GM10248 (cell line): ENCODE results near the gene MXD4.
A peak's percentile ranks its signal among the peaks of the same experiment; 100 is the strongest.

Source experiments
- CTCF ChIA-PET: fragments of 300-600 bp; sonication (Branson Sonifier 250); formaldehyde crosslinking; extraction: SDS; loops from one replicate; lab custom pipeline; 2021; ENCODE audit warnings: antibody characterized with exemption; lab: Yijun Ruan, JAX
- POLR2A ChIA-PET: fragments of 350-650 bp; sonication (Branson Sonifier 250); formaldehyde crosslinking; extraction: SDS; loops from one replicate; lab custom pipeline; 2020; ENCODE audit warnings: antibody characterized with exemption; lab: Yijun Ruan, JAX
- DNase-seq: peaks from one replicate; pipeline ENCODE4 v3.0.0; 2012; ENCODE audit errors: extremely low spot score
- TF ChIP-seq, protein P1 (sequence below): IDR thresholded peaks from 2 replicates; pipeline ENCODE4 v1.5.1; 2012; ENCODE audit warnings: mild to moderate bottlenecking, low read depth; ENCODE audit errors: extremely low read depth, missing control alignments, control extremely low read depth

MXD4 gene

DNA sequence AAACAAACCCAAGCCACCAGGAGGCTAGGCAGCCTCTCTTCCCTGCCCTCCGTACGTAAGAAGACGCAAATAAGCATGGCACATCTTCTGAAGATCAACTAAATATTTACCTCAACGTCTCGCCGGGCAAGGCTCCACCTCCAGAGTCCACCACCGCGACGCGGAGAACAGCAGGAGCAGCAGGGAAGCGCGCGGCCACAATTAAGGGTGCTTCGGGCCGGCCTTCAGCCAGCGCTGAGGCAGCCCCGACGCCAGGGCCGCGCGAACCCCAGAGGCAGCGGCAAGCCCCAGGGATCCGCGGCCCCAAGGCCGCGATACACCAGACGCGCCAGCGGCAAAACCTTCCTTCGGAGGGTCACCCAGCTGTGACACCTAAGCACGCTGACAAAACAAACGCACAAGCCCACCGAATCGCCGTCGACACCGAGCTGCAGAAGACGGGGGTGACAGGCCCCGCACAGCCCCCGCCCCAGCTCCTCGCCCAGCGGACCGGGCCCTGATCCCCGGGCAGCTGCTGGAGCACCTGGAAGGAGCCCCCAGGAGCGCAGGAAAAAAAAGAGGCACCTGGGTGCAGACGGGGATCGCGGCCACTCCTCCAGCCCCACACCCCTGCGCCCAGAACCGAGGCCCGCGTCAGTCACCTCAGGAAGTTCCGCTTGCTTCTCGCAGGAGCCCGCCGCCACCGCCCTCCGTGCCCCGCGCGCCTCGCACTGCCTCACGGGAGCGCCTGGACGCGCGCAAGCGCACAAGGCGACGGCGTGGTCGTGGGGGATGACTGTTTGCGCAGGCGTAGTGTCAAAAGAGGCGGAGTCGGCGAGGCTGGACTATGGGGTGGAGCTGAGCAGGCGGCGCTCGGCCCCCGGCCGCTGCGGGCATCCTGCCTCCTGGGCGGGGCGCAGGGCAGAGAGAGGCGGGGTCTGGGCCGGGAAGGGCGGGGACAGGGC lies 20.2 kb downstream of the MXD4 start, which contains the start of the genes HAUS3 and POLN:
TSS of gene HAUS3 (minus strand) at position 712 of the 944 bp plus-strand sequence. CDS start 1,175 bp downstream, outside the sequence.
TSS of gene POLN (minus strand) at position 712 of the 944 bp plus-strand sequence. CDS start 12,890 bp downstream, outside the sequence.
- TF ChIP-seq, protein P1, sequence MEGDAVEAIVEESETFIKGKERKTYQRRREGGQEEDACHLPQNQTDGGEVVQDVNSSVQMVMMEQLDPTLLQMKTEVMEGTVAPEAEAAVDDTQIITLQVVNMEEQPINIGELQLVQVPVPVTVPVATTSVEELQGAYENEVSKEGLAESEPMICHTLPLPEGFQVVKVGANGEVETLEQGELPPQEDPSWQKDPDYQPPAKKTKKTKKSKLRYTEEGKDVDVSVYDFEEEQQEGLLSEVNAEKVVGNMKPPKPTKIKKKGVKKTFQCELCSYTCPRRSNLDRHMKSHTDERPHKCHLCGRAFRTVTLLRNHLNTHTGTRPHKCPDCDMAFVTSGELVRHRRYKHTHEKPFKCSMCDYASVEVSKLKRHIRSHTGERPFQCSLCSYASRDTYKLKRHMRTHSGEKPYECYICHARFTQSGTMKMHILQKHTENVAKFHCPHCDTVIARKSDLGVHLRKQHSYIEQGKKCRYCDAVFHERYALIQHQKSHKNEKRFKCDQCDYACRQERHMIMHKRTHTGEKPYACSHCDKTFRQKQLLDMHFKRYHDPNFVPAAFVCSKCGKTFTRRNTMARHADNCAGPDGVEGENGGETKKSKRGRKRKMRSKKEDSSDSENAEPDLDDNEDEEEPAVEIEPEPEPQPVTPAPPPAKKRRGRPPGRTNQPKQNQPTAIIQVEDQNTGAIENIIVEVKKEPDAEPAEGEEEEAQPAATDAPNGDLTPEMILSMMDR: no peak
- peak; percentile 100 for DNase-seq
- POLR2A ChIA-PET: interaction anchor here (1.0 to 1.2 kb wide), 4 partner anchors 9 to 21 kb away, joined by 3 to 6 read pairs (median 4); partner anchors contain the start of gene MXD4
- CTCF ChIA-PET: interaction anchor here (1.0 to 1.8 kb wide), 8 partner anchors 8 to 230 kb away, joined by 3 to 6 read pairs (median 4); partner anchors contain the start of gene RNF4

DNA sequence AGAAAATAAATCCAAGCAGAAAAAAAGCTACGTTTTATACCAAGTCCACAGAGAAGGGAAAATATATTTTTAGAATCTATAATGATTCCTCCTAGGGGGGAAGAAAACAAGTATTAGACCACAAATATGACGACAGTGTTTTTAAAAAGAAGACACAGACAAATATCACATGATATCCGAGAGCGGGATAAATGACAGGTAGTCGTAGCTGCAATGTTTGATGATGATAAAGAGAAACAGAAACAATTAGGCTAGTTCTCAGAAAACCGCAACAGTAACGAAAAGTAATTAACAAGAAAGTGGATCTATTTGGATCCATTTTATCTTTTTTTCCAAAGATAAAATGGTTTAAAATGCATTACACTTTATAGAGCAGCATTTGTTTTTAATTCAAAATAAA lies 20.9 kb downstream of the MXD4 start:
- DNase-seq: no peak
- ChIA-PET CTCF (interaction anchor here (1.0 to 1.8 kb wide), 3 partner anchors 17 to 174 kb away, joined by 3 to 6 read pairs (median 6); no protein-coding TSS in a partner anchor), POLR2A (no interaction called here)
- TF ChIP-seq, protein P1: no peak

DNA sequence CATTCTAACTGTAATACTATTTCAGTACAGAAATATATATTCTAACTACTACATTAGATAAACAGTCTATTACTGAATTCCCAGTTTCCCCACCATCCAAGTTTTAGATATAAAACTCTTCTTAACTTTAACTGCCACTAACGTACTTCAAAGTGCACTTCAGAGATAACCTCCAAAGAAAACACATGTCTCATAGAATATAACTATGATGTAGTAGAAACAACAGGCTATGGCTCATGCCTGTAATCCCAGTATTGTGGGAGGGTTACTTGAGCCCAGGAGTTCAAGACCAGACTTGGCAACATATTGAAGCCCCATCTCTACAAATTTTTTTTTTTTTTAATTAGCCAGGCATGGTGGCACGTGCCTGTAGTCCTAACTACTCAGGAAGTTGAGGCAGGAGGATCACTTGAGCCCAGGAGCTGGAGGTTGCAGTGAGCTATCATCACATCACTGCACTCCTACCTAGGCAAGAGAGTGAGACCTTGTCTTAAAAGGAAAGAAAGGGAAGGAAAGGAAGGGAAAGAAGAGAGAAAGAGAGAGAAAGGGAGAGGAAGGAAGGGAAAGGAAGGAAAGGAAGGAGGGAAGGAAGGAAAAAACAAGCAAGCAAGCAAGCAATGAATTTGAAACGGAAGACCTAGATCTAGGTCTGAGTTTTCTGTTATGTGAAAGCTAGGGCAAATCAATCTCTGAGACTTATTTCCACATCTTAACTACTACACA lies 24.8 kb downstream of the MXD4 start:
- POLR2A ChIA-PET: no interaction called here
- CTCF ChIA-PET: interaction anchor here (1.1 to 2.9 kb wide), 3 partner anchors 10 to 20 kb away, joined by 3 to 21 read pairs (median 4); no protein-coding TSS in a partner anchor
- no peak for DNase-seq
- TF ChIP-seq, protein P1: no peak

DNA sequence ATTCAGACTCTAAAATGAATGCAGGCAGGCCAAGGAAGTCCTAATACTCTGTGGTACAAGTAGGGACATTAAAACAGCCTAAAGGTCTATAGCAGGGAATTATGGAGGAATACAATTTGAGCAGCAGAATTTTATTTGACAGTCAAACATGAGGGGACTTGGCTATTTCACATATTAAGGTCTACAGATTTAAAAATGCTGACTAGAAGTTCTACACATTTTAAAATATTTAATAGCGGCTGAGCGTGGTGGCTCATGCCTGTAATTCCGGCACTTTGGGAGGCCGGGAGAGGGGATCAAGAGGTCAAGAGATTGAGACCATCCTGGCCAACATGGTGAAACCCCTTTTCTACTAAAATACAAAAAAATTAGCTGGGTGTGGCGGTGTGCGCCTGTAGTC lies 30.8 kb downstream of the MXD4 start:
- DNase-seq: no peak
- ChIA-PET CTCF (interaction anchor here (2.8 kb wide), 1 partner anchor 10 kb away, joined by 19 read pairs; no protein-coding TSS in a partner anchor), POLR2A (no interaction called here)
- TF ChIP-seq, protein P1: no peak

DNA sequence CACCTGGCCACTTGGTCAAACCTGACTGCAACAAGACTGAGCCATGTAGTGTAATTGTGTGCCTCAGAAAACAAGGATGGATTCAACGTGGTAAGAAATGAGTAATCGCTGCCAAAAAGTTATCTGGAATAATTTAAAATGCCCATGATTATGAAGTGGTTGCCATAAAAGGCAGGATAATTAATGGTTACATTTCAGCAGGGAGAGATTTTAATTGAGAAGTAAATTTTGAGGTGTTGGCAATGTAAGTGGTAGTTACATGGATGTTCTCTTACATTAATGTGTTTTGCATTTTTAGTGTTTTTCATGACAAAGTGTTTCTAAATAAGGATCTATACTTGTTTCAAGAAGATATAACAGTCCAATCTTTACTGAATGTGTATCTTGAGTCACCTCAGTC lies 35.6 kb downstream of the MXD4 start:
- TF ChIP-seq, protein P1: no peak
- CTCF ChIA-PET: interaction anchor here (1.1 kb wide), 2 partner anchors 18 to 239 kb away, joined by 3 read pairs; no protein-coding TSS in a partner anchor
- POLR2A ChIA-PET: no interaction called here
- no peak for DNase-seq
